ENCODE measurements around the gene ATP6V1B1.

DNA sequence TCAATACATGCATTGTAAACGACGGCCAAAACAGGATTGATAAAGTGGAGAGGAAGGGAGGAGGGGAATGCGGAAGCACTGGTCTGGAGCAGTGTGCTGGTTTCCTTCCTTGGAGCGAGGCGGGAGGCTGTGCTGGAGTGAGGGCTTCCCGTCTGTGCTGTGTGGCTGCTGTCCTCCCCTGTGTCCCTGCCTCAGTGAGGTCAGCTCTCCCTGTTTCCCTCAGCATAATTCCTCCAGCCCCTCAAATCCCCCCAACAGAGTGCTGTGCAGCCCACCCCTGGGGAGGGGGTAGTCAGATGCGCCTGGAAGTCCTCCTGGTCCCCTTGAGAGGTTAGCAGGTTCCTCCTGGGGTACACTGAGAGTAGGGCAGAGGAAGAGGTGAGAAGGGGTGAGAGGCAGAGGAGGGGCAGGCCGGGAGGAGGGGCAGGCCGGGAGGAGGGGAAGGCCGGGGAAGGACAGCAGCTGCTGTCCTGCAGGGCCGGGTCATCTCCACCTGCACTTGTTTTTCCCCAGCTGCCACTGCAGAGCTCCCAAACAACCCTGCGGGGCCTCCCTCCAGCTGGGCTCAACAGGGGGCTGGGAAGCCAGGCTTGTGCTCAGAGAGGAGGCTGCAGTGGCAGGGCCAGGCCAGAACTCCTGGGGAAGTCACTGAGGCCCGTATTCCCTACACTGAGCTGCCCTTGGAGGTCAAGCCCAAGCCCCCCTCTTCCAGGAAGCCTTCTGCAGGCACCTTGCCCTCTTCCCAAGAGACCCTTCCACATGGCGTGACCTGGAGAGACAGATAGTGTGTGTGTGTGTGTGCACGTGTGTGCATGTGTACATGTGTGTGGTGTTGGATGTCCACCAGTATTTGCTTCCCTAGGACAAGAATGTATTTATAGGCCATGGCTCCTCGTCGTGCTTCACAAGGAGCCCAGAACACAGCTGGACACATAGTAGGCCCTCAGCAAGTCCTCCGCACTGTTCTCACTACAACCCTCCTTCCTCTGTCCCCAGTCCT lies 13.2 kb upstream of the ATP6V1B1 start:
- TF ChIP-seq, protein P1, sequence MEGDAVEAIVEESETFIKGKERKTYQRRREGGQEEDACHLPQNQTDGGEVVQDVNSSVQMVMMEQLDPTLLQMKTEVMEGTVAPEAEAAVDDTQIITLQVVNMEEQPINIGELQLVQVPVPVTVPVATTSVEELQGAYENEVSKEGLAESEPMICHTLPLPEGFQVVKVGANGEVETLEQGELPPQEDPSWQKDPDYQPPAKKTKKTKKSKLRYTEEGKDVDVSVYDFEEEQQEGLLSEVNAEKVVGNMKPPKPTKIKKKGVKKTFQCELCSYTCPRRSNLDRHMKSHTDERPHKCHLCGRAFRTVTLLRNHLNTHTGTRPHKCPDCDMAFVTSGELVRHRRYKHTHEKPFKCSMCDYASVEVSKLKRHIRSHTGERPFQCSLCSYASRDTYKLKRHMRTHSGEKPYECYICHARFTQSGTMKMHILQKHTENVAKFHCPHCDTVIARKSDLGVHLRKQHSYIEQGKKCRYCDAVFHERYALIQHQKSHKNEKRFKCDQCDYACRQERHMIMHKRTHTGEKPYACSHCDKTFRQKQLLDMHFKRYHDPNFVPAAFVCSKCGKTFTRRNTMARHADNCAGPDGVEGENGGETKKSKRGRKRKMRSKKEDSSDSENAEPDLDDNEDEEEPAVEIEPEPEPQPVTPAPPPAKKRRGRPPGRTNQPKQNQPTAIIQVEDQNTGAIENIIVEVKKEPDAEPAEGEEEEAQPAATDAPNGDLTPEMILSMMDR (optimal IDR thresholded peaks at IDR 0.05 in 1 of 3, IDR thresholded peaks at IDR 0.05 in 1 of 3, conservative IDR thresholded peaks at IDR 0.05 in 1 of 3; ENCODE audit: extremely low read depth in 1 of 3, insufficient read depth in 2 of 3, low read length in 3 of 3): no peak
- no peak for TF ChIP-seq EZH2 (IDR thresholded peaks at IDR 0.05; ENCODE audit: low read length)

Measured in keratinocyte (primary cell).